Measurements from ENCODE around the gene EYA3. TPM values are rescaled to one million over a fixed set of nuclear protein-coding genes. Genes with fewer than 3 reads are reported as not detected.

Gene EYA3
- total RNA-seq, 2 donors from 2014 or later: 13.6 to 15.6 TPM

DNA sequence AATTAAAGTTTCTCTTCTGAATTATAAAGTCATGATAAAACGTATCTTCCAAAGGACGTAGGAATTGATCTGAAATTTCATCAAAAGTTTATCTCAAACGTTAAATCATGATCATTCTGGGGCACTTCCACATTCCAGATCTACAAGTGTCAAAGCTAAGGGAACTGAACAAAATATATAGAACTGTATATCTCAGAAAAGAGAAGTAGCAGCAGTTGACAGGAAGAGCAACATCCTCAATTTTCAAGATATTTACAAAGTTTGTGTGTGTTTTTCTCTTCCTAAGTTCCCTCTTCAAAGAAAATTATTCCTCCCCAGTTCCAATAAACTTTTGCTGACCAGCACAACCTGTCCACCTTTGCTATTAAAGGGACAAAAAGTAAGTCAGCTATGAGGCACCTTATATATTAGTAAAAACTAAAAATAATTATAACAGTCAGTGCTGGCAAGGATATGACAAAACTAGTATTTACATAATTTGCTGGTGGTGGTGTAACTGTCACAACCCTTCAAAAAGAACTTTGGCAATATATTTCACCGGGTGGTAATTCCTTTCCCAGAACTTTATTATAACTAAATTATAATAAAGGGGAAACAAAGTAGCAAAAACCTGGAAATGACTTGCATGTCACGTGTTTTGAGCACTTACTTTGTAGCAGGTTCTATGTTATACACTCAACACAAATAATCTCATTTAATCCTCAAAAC lies 38.5 kb upstream of the EYA3 start:
- Histone ChIP-seq H3K9me3 (no peaks in the 10 kb centered on the region), H3K4me1 (no peaks in the 10 kb centered on the region), H3K4me3 (no peak overlapping the region), H3K36me3 (no peaks in the 10 kb centered on the region), H3K27ac (peak overlapping the region in 1 of 2 donors; percentile 23), H3K27me3 (no peaks in the 10 kb centered on the region)
- TF ChIP-seq, protein P1, sequence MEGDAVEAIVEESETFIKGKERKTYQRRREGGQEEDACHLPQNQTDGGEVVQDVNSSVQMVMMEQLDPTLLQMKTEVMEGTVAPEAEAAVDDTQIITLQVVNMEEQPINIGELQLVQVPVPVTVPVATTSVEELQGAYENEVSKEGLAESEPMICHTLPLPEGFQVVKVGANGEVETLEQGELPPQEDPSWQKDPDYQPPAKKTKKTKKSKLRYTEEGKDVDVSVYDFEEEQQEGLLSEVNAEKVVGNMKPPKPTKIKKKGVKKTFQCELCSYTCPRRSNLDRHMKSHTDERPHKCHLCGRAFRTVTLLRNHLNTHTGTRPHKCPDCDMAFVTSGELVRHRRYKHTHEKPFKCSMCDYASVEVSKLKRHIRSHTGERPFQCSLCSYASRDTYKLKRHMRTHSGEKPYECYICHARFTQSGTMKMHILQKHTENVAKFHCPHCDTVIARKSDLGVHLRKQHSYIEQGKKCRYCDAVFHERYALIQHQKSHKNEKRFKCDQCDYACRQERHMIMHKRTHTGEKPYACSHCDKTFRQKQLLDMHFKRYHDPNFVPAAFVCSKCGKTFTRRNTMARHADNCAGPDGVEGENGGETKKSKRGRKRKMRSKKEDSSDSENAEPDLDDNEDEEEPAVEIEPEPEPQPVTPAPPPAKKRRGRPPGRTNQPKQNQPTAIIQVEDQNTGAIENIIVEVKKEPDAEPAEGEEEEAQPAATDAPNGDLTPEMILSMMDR (IDR thresholded peaks at IDR 0.05): no peak
- DNase-seq (ENCODE audit: low spot score): no peak

DNA sequence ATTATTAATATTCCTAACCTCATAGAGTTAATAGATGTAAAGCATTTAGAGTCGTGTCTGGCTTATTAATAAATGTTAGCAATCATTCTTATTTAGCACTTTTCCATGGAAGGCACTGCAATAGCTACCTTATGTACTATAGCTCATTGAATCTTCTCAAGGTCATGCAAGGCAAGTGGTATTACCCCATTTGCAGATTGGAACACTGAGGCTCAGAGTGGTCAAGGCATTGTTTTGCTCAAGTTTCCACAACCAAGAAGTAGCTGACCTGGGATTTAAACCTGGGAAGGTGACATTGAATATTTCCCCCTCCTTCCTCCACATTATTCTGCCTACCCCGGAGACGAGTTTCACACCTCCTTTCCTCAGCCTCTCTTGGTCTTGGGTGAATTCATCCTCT lies 37.8 kb upstream of the EYA3 start:
- no peak overlapping the region for H3K4me3 ChIP-seq
- no peaks in the 10 kb centered on the region for H3K27me3 ChIP-seq
- no peaks in the 10 kb centered on the region for H3K9me3 ChIP-seq
- DNase-seq (ENCODE audit: low spot score): no peak
- no peak overlapping the region for H3K27ac ChIP-seq
- TF ChIP-seq, protein P1 (IDR thresholded peaks at IDR 0.05): no peak
- no peaks in the 10 kb centered on the region for H3K4me1 ChIP-seq
- no peaks in the 10 kb centered on the region for H3K36me3 ChIP-seq

DNA sequence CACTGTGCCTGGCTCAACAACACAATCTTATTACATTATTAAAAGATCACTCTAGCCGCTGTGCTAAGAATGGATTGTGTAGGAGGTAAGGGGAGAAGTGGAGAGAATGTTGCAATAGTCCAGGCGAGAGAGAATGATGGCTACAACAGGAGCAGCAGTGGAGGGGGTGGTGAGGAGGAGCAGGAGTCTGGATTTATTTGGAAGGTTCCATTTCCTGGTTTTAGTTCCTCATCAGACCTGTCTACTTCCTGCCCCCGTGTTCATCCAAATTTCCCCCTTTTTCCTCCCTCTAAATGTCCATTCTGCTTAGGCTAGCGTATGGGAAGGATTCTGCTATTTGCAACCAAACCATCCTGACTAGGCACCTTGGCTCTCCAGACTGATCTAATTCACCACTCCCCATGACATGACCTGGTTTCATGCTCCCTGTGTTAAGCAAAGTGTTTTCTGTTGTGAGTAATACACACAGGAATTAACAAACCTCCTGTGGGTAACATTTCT lies 35.1 kb upstream of the EYA3 start:
- TF ChIP-seq, protein P1 (IDR thresholded peaks at IDR 0.05): no peak

DNA sequence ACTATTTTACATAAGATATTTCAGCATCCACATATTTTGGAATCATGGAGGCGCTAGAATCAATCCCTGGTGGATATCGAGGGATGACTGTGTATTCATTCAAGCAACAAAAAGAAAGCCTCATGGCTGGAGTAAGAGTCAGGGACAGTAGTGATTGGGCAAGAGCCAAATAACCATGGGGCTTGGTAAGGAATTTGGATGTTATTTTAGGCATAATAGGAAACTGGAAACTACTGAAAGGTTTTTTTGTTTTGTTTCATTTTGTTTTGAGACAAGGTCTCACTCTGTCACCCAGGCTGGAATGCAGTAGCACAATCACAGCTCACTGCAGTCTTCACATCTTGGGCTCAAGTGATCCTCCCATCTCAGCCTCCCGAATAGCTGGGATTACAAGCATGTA lies 33.8 kb upstream of the EYA3 start:
- Histone ChIP-seq H3K4me3 (no peak overlapping the region), H3K4me1 (no peaks in the 10 kb centered on the region), H3K27ac (no peak overlapping the region), H3K27me3 (no peaks in the 10 kb centered on the region), H3K9me3 (no peaks in the 10 kb centered on the region), H3K36me3 (no peaks in the 10 kb centered on the region)
- DNase-seq (ENCODE audit: low spot score): no peak
- TF ChIP-seq, protein P1 (IDR thresholded peaks at IDR 0.05): no peak

More for the DNA sequence above, 35.1 kb upstream of the EYA3 start:
- Histone ChIP-seq H3K27me3 (no peaks in the 10 kb centered on the region), H3K9me3 (no peaks in the 10 kb centered on the region), H3K27ac (no peak overlapping the region), H3K4me1 (no peaks in the 10 kb centered on the region), H3K4me3 (no peak overlapping the region), H3K36me3 (no peaks in the 10 kb centered on the region)
- no peak for DNase-seq (ENCODE audit: low spot score)

DNA sequence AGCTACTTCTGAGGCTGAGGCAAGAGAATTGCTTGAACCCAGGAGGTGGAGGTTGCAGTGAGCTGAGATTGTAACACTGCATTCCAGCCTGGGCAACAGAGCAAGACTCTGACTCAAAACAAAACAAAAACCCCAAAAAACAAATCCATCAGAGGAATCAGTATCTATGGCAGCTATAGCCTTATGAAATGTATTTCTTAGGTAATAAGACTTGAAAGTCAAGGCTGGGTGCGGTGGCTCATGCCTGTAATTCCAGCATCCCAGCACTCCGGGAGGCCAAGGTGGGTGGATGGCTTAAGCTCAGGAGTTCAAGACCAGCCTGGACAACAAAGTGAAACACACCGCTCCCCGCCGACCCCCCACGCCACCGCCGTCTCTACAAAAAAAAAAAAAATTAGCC lies 31.1 kb upstream of the EYA3 start:
- TF ChIP-seq, protein P1 (IDR thresholded peaks at IDR 0.05): no peak
- no peaks in the 10 kb centered on the region for H3K36me3 ChIP-seq
- no peaks in the 10 kb centered on the region for H3K27me3 ChIP-seq
- H3K4me1 ChIP-seq: no peaks in the 10 kb centered on the region
- H3K27ac ChIP-seq: no peak overlapping the region
- DNase-seq (ENCODE audit: low spot score): no peak
- no peaks in the 10 kb centered on the region for H3K9me3 ChIP-seq
- H3K4me3 ChIP-seq: no peak overlapping the region

All from right atrium auricular region (tissue), 2 donors.